Measurements from ENCODE around the gene YPEL4.

YPEL4 gene

GRCh38 chr11:57633394-57634070, 16.2 kb downstream of the YPEL4 start:
- no peak overlapping the region for H3K4me3 ChIP-seq (ENCODE audit: low read depth, low read length)
- H3K27me3 ChIP-seq (ENCODE audit: insufficient read depth, low read depth, severe bottlenecking), result peaks cover 75% of the 10 kb centered on the region
- H3K9me3 ChIP-seq (ENCODE audit: severe bottlenecking), result no peaks in the 10 kb centered on the region
- H3K27ac ChIP-seq, result no peak overlapping the region
- H3K36me3 ChIP-seq, result no peaks in the 10 kb centered on the region
- no peak for TF ChIP-seq CTCF (IDR thresholded peaks at IDR 0.05; ENCODE audit: low read depth, low read length)
- no peak for DNase-seq

GRCh38 chr11:57632116-57632515, 17.6 kb downstream of the YPEL4 start:
- H3K9me3 ChIP-seq (ENCODE audit: severe bottlenecking), result peaks cover 3% of the 10 kb centered on the region
- H3K4me3 ChIP-seq (ENCODE audit: low read depth, low read length), result no peak overlapping the region
- DNase-seq, result no peak
- H3K27me3 ChIP-seq (ENCODE audit: insufficient read depth, low read depth, severe bottlenecking), result peaks cover 79% of the 10 kb centered on the region
- TF ChIP-seq CTCF (IDR thresholded peaks at IDR 0.05; ENCODE audit: low read depth, low read length), result no peak
- H3K27ac ChIP-seq, result no peak overlapping the region
- H3K36me3 ChIP-seq, result no peaks in the 10 kb centered on the region

- Histone ChIP-seq H3K4me3 (ENCODE audit: low read depth, low read length) (no peak overlapping the region), H3K27ac (no peak overlapping the region), H3K27me3 (ENCODE audit: insufficient read depth, low read depth, severe bottlenecking) (peaks cover 85% of the 10 kb centered on the region), H3K36me3 (no peaks in the 10 kb centered on the region), H3K9me3 (ENCODE audit: severe bottlenecking) (peaks cover 3% of the 10 kb centered on the region)
- TF ChIP-seq CTCF (IDR thresholded peaks at IDR 0.05; ENCODE audit: low read depth, low read length), result no peak
- DNase-seq, result no peak
Observed at GRCh38 chr11:57630171-57630570, 19.5 kb downstream of the YPEL4 start.

GRCh38 chr11:57626895-57627294, 22.8 kb downstream of the YPEL4 start:
- Histone ChIP-seq H3K27me3 (ENCODE audit: insufficient read depth, low read depth, severe bottlenecking) (peaks cover 86% of the 10 kb centered on the region), H3K4me3 (ENCODE audit: low read depth, low read length) (no peak overlapping the region), H3K36me3 (no peaks in the 10 kb centered on the region), H3K27ac (no peak overlapping the region), H3K9me3 (ENCODE audit: severe bottlenecking) (peaks cover 3% of the 10 kb centered on the region)
- no peak for TF ChIP-seq CTCF (IDR thresholded peaks at IDR 0.05; ENCODE audit: low read depth, low read length)
- no peak for DNase-seq

- Histone ChIP-seq H3K27ac (no peak overlapping the region), H3K9me3 (ENCODE audit: severe bottlenecking) (peaks cover 5% of the 10 kb centered on the region), H3K27me3 (ENCODE audit: insufficient read depth, low read depth, severe bottlenecking) (peaks cover 70% of the 10 kb centered on the region), H3K36me3 (no peaks in the 10 kb centered on the region), H3K4me3 (ENCODE audit: low read depth, low read length) (no peak overlapping the region)
- no peak for TF ChIP-seq CTCF (IDR thresholded peaks at IDR 0.05; ENCODE audit: low read depth, low read length)
- no peak for DNase-seq
Observed at GRCh38 chr11:57624864-57625263, 24.8 kb downstream of the YPEL4 start.

- H3K4me3 ChIP-seq (ENCODE audit: low read depth, low read length), result no peak overlapping the region
- H3K27me3 ChIP-seq (ENCODE audit: insufficient read depth, low read depth, severe bottlenecking), result peaks cover 62% of the 10 kb centered on the region
- no peak for TF ChIP-seq CTCF (IDR thresholded peaks at IDR 0.05; ENCODE audit: low read depth, low read length)
- no peaks in the 10 kb centered on the region for H3K36me3 ChIP-seq
- DNase-seq, result no peak
- peaks cover 11% of the 10 kb centered on the region for H3K9me3 ChIP-seq (ENCODE audit: severe bottlenecking)
- H3K27ac ChIP-seq, result no peak overlapping the region
Observed at GRCh38 chr11:57622263-57622662, 27.4 kb downstream of the YPEL4 start.

All from WERI-Rb-1 (cell line).